Stimulated activated CD4-positive, alpha-beta T cell treated with anti-CD3 and anti-CD28 coated beads, Interleukin-12 subunit alpha, Interleukin-12 subunit beta, amount 100 ng/mL, for 24 hours (primary cell): ENCODE data around the gene MEX3A.
A peak's percentile ranks its signal among the peaks of the same experiment; 100 is the strongest.
"Not testable (repeated sequence)": the region's sequence is repeated elsewhere in the genome, so short reads cannot be mapped to it uniquely, and the experiment has no call there.

Experiments used
- DNase-seq, 2 experiments: peaks; one replicate each; pipeline ENCODE4 v3.0.0-alpha.2; 2020; ENCODE audit warnings: low read depth in 2 of 2

MEX3A gene

DNA sequence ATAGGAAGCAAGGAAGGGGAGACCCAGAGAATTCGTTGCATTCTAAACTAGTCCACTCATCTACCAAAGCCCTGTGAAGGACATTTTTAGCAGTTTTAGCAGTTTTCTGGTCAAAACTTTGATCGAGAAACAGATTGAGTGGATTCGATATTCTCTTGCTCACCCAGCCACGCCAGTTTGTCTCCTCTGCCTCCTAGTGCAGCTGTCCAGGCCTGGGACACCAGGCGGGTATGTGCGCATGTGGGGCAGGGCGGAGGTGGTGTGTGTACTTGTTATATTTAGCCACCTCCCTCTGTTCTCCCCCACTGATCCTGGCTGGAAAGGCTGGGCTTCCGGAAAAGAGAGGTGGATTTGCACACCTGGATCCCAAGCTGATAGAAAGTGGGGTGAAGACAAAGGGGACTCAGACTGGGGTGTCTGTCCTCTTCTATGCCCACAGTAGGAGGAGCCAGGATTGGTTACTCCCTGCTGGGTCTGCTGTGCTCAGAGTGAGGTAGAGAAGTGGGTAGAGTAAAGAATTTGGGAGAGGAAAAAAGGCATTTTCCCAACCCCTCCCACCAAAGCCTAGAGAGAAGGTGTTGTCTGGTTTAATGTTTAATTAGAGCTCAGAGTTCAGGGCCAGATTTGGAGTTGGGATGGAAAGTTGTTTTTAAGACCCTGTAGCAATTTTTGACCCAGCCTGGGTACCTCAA, 36.1 kb upstream of the MEX3A start:
- no peak for DNase-seq

DNA sequence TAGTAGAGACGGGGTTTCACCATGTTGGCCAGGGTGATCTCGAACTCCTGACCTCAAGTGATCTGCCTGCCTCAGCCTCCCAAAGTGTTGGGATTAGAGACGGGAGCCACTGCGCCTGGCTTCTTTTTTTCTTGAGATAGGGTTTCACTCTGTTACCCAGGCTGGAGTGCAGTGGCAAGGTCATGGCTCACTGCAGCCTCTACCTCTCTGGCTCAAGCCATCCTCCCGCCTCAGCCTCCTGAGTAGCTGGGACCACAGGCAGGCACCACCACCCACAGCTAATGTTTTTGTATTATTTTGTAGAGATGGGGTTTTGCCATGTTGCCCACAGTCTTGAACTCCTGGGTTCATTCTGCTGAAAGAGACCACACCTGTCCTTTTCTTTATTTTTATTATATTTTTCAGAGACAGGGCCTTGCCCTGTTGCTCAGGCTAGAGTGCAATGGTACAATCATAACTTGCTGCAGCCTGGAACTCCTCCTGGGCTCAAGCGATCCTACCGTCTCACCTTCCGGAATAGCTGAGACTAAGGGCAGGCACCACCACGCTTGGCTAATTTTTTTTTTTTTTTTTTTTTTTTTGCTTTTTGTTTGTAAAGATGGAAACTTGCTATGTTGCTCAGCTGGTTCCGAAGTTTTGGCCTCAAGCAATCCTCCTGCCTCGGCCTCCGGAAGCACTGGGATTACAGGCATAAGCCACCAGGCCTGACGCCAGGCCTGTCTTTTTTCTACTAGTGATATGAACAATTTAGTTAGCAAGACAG, 35.3 kb upstream of the MEX3A start:
- no peak for DNase-seq

DNA sequence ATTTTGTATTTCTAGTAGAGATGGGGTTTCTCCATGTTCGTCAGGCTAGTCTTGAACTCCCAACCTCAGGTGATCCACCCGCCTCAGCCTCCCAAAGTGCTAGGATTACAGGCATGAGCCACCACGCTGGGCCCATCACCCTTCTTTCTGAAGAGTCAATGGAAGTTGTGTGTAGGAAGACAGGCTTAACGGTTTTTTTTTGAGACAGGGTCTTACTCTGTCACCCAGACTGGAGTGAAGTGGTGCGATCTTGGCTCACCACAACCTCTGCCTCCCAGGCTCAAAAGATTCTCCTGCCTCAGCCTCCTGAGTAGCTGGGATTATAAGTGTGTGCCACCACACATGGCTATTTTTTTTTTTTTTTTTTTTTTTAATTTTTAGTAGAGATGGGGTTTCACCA, 34.5 kb upstream of the MEX3A start:
- DNase-seq, result not testable (repeated sequence)

DNA sequence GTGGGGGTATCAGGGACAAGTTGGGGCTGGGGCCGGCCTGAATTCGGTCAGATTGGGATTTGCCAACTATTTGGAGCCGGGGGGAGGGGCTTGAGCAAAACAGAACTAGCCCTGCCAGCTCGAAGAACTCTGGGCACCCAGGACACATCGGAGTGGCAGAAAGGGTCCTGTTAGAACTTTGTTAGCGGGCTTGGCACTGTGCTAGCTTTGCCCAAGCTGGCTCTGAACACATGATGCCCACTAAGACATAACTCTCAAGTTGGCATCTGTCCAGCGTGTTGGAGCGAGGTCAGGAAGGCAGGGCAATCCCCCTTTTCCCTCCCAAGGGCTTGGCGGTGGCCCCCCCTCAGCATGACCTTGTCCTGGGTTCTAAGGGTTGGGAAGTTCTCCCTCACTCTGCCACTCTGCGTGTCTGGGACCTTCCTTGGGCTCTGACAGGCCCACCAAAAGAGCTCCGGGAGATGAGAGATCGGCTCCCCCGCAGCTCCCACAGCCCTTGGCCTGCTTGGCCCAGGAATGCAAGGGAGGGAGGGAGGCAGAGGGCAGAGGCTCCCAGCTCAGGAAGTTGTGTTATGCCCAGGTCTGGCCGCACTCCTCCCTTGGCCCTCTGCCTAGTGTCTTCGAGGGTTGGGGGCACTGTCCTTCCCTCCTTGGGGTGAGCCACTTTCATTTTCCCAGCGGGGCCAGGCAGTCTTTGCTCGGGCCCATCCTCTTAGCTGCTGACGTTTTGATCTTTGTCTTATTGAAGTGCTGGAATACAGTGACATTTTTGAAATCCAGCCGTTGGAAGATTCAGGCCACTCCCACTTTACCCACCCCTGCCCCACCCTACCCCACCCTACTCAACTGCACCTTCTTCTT, 33.5 kb upstream of the MEX3A start:
- DNase-seq, result no peak

DNA sequence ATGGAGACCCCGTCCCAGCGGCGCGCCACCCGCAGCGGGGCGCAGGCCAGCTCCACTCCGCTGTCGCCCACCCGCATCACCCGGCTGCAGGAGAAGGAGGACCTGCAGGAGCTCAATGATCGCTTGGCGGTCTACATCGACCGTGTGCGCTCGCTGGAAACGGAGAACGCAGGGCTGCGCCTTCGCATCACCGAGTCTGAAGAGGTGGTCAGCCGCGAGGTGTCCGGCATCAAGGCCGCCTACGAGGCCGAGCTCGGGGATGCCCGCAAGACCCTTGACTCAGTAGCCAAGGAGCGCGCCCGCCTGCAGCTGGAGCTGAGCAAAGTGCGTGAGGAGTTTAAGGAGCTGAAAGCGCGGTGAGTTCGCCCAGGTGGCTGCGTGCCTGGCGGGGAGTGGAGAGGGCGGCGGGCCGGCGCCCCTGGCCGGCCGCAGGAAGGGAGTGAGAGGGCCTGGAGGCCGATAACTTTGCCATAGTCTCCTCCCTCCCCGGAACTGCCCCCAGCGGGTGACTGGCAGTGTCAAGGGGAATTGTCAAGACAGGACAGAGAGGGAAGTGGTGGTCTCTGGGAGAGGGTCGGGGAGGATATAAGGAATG, 32.8 kb upstream of the MEX3A start:
- no peak for DNase-seq

DNA sequence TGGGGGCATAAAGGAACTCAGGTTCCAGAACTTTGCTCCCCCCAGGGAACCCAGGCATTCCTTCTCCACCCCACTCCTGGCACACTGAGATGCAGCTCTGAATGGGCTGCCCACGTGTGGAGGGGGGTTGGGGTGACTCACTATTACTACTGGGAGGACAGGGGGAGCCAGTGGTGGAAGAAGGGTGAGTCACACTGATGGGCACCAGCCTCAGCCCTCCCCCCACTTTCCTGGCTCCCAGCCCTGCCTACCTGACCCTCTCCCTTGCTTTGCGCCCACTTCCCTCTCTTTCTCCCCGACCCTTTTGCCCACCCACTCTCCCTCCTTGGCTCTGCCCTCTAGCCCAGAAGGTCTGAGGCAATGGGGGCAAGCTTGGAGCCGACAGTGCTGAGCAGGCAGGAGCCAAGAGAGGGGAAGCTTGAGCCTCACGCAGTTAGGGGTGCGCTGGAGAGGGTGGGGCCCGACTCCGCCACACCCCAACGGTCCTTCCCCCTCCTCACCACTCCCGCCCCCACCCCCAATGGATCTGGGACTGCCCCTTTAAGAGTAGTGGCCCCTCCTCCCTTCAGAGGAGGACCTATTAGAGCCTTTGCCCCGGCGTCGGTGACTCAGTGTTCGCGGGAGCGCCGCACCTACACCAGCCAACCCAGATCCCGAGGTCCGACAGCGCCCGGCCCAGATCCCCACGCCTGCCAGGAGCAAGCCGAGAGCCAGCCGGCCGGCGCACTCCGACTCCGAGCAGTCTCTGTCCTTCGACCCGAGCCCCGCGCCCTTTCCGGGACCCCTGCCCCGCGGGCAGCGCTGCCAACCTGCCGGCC, 32.0 kb upstream of the MEX3A start, which contains the start of gene LMNA:
LMNA (plus strand) TSS at position 611 of the 818 bp plus-strand sequence. CDS start 208 bp downstream, outside the sequence.
- DNase-seq, result peak; percentile 44 to 75

DNA sequence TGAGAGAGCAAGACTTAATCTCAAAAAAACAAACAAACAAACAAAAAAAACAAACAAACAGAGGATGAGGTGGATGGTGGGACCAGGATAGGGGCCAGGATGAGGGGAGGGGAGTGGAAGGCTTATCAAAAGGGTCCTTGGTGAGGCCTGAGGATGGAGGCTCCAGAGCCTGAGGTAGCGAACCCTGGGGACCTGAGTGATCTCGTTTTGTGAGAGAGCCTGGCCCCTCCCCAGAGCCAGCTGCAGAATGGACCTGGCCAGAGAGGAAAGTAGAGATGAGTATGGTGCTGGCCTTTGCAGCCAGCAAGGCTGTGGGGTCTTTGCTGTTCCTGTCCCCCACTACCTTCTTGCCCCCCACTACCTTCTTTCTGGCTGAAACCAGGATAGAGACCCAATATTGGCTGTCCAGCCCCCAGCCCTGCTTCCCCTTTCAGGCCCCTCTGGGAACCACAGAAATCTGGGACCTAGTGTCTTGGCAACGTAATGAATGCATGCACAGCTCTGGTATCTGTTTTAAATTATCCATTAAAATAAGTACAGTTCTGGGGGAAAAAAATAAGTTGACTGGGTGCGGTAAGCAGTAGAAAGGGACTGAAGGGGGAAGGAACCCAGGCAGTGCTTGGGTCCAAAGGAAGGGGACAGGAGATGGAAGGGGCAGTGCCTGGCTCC, 31.2 kb upstream of the MEX3A start:
- DNase-seq, result no peak

DNA sequence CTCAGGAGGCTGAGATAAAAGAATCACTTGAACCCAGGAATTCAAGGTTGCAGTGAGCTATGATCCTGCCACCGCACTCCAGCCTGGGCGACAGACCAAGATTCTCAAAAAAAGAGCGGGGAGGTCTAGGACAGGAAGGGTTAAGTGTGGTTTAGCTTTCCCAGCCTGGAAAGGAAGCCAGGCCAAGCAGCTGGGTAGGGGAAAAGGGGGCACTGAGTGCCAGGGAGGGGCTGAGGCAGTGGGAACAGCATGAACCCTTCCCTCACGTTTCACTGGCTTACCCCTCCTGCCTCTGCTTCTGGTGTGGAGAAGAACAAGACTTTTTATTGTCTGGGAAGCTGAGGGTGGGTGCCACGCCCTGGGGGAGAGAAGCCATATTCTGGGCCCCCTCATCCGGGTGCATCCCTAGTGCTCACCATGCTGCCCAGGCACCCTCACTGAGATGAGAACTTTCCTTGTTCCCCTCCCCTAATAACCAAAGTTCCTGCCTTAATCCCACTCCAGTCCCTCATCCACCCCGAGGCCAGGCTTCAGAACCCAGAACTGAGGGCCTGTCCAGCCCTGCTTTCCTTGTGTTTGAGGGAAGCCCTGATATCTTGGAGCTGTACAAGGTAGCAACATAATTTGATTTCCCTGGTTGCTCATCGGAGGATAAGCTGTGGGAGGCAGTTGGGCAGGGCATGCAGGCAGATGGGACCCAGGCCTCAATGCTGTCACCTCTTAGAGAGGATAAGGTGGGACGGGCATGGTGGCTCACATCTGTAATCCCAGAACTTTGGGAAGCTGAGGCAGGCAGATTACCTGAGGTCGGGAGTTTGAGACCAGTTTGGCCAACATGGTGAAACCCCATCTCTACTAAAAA, 30.2 kb upstream of the MEX3A start:
- DNase-seq, result no peak

DNA sequence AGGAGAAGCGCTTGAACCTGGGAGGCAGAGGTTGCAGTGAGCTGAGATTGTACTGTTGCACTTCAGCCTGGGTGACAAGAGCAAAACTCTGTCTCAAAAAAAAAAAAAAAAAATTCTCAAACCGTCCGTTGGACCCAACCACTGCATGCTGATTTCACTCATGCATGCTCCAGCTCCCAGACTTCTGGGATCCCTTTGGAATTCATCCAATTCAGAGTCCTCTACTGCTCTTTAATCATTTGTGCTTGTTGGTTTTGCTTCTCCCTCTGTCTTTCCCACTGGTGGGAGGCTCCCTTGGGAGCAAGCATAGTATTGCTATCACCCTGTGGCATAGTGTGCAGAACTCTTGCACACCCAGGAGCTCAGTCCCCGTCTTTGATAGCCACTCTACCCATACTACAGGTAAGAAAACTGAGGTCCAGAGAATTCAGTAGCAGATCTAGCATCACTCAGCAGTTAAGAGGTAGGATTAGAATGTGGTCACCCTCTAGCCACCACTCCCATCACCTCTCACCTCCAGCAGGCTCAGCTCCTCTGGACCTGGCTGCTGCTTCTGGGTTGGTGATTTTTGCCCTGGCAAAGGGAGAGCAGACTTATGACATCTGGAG, 29.2 kb upstream of the MEX3A start:
- DNase-seq, result no peak

DNA sequence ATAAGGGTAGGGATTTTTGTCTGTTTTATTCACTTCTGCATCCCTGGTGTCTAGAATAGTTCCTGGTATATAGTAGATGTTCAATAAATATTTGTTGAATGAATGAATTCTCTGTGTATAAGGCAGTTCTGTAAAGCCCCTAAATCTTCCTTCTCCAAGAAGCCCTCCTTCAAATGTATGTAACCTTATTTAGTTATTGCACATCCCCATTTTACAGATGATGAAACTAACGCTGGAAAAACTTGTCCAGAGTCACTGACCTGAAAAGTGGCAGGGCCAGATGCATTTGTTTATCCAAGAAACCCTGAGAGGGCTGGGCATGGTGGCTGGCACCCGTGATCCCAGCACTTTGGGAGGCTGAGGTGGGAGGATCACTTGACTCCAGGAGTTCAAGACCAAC, 28.0 kb upstream of the MEX3A start:
- no peak for DNase-seq

DNA sequence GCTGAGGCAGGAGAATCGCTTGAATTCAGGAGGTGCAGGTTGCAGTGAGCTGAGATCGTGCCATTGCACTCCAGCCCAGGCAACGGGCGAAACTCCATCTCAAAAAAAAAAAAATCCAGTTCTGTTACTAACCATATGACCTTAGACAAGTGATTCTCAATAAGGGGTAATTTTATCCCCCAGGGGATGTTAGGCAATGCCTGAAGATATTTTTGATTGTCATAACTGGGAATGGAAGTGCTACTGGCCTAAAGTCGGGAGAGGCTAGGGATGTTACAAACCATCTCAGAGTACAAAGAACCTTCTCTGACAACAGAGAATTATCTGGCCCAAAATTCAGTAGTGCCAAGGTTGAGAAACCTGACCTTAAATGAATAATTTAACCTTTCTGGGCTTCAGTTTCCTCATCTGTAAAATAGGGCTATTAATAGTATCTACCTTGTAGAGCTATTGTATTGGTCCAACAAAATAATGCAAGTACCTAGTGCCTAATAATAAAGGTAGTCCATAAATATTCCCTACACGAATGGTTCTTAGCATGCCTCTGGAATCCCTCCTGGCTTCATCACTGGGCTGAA, 26.5 kb upstream of the MEX3A start:
- DNase-seq, result no peak

DNA sequence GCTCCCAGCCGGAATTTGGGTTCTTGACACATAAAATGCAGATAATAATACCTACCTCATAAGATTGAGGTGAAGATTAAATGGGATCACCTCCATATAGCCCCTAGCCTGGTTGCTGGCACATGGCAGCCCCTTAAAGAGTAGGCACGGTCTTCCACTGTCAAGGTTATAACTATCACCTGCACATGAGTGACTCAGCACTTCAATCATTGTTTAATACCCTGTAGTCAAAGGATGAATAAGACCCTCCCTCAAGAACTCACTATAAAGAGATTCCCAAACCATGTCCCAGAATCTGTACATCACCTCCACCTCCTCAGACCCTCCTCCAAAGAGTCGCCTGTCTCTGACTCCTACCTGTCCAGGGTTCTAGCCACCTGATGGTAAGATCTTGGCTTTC, 25.8 kb upstream of the MEX3A start:
- no peak for DNase-seq

DNA sequence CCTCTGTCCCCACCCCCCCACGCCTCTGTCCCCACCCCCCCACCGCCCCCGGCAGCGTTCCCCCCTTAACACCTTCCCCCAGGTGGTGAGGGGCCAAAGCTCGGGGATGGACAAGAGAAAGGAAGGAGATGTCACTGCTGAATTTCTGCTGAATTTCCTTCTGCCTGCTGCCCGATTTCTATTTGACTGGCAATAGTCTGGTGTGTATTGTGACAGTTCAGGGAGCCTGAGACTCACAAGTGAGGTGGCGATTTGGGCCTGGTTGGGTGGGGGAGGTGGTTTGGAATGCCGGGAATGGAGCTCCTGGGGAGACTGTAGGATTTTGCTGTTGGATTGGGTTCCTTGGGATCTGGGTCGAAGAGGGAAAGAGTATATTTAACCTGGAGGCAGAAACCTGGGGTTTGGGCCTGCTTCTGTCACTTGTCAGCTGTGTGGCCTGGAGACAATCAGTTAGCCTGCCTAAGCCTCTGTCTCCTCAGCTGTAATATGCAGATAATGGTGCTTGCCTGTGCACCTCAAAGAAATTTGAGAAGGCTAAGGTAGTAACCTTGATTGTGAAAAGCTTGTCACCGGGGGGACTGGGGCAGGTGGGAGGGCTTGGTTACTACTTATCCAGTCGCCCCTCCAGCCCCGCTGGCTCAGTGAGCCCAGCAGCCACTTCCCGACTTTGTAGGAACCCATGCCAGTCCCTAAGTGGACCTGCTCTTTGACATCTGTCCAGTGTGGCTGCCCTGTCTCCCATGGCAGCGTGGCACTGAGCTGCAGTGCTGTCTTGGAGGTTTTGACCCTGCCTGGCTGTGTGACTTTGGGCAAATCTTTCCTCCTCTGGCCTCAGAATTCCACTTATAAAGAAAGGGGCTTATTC, 24.6 kb upstream of the MEX3A start:
- no peak for DNase-seq

DNA sequence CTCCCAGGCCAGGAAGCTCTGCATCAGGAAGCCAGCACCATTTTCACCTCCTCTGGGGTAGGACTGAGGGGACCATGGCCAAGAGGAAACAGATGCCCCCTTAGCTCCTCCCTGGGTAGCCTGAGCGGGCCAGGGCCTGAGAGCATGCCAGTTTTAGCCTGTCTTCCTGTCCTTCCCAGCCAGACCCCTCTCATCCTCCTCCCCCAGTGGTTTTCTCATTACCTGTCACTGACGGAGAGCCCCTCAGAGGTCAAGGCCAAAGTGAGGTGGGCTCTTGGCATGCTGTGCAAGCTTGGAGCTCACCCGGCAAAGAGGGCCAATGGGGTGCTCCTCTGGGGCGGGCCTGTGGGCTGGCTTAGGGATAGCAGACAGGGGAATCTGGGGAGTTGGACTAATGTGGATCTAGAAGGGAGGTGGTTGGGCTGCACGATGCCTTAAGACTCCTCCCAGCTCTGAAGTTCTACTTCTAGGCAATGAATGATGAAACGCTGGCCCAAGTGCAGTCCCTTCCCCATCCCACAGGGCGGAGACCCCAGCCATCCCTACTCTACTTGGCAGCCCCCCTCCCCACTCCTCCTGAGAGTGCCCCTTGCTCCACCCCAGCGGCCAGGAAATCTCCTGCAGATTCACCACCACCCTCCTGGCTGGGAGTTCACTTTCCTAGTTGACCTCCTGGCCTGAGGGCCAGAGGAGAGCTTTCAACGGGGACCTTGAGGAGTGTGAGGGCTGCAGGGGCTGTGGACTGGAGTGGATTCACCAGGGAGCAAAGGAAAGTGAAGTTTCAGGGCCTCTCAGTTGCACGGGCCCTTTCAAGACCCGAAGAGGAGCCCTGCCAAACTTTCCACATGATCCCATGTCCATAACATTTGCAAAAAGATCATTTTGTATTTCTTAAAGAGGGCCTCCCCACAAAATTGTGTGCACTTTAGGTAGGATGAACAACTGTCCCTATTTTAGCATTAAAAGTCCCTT, 22.9 kb upstream of the MEX3A start:
- no peak for DNase-seq

DNA sequence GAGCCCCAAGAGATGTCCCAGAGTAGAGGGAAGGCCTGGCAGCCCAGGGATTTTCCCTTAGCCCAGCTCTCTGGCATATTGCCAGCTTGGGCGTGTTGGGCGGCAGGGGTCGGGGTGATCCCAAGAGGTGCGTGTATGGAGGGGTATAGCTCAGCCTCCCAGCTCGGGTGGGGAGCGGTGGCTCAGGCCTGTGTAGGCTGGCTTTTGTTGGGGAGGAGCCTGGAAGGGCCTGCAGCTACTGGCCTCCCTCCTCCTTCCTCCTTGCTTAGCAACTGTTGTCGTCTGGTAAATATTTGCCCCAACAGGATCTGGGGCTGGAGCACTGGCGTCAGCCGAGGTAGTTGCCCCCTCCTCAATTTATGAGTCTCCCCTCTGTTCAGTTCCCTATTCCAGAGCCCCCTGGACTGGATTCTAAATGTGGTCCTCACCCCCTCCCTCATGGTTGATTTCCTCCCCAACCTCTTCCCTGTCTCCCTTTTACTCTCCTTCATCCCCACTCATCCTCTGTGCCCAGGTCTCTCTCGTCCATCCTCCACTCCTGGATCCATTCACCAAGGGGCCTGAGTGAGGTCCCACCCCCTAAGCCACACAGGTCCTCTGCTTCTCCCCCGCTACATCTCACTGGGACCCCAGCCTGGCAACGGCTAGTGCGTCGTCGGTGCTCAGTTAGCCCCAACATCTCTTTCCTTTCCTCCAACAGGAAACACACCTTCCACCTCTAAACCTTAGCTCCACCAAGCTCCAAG, 22.0 kb upstream of the MEX3A start:
- no peak for DNase-seq

DNA sequence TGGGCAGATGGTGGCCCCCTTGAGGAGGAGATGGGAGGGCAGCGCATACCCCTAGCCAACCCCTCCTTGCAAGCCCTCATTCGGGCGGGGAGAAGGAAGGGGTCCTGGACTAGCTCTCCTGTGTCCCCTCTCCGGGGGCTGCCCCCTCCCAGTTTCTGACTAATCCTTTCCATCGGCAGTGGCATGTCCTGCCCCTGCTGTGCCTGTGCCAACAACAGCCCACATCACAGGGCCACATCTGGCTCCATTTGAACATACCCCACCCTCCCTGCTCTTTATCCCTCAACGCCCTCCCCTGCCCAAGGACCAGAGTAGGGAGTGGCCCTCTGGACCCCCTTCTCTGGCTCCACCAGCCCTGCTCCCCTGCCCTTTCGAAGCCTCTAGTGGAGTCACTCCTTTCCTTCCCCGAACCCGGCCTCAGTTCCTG, 21.3 kb upstream of the MEX3A start:
- no peak for DNase-seq
